SW480 (cell line): ENCODE data around the gene FGD5.
A peak's percentile ranks its signal among the peaks of the same experiment; 100 is the strongest.
"Not testable (repeated sequence)": the region's sequence is repeated elsewhere in the genome, so short reads cannot be mapped to it uniquely, and the experiment has no call there.

ENCODE experiments used
- DNase-seq: peaks from one replicate; pipeline ENCODE4 v3.0.0-alpha.2; 2016; ENCODE audit warnings: low spot score

FGD5 gene

GRCh38 chr3:14903501-14903900, 84.7 kb downstream of the FGD5 start:
- DNase-seq, result not testable (repeated sequence)

- DNase-seq, result no peak
Observed at GRCh38 chr3:14905055-14905657, 86.4 kb downstream of the FGD5 start.

- peak; percentile 59 for DNase-seq
Observed at GRCh38 chr3:14906355-14906971, 87.7 kb downstream of the FGD5 start.

- peak; percentile 36 for DNase-seq
Observed at GRCh38 chr3:14907043-14907966, 88.5 kb downstream of the FGD5 start.

- DNase-seq, result peak; percentile 42
Observed at GRCh38 chr3:14909250-14909649, 90.5 kb downstream of the FGD5 start.

- no peak for DNase-seq
Observed at GRCh38 chr3:14911651-14912050, 92.9 kb downstream of the FGD5 start.

- no peak for DNase-seq
Observed at GRCh38 chr3:14913071-14913925, 94.5 kb downstream of the FGD5 start.

- DNase-seq, result no peak
Observed at GRCh38 chr3:14913926-14914778, 95.4 kb downstream of the FGD5 start.

GRCh38 chr3:14914779-14915117, 96.0 kb downstream of the FGD5 start:
- no peak for DNase-seq

- peak; percentile 18 for DNase-seq
Observed at GRCh38 chr3:14915636-14916222, 97.0 kb downstream of the FGD5 start.

- DNase-seq, result no peak
Observed at GRCh38 chr3:14918356-14918860, 99.6 kb downstream of the FGD5 start.

GRCh38 chr3:14920536-14920935, 101.8 kb downstream of the FGD5 start:
- no peak for DNase-seq

GRCh38 chr3:14921034-14921616, 102.4 kb downstream of the FGD5 start:
- peak; percentile 79 for DNase-seq

- DNase-seq, result no peak
Observed at GRCh38 chr3:14921811-14922705, 103.3 kb downstream of the FGD5 start.

GRCh38 chr3:14922863-14923262, 104.1 kb downstream of the FGD5 start:
- DNase-seq, result no peak

- no peak for DNase-seq
Observed at GRCh38 chr3:14923476-14923875, 104.7 kb downstream of the FGD5 start.

- DNase-seq, result peak; percentile 30
Observed at GRCh38 chr3:14925729-14926591, 107.2 kb downstream of the FGD5 start.

GRCh38 chr3:14926592-14926991, 107.8 kb downstream of the FGD5 start:
- DNase-seq, result no peak
